HG03108 (cell line): ENCODE data around the gene WDR93.
A peak's percentile ranks its signal among the peaks of the same experiment; 100 is the strongest.

Source experiments
- ATAC-seq: cut with Tn5 transposase; IDR thresholded peaks from one replicate; pipeline ENCODE4 v1.9.1; 2021; ENCODE audit warnings: moderate library complexity; ENCODE audit not compliant: unreplicated experiment

The WDR93 gene

DNA sequence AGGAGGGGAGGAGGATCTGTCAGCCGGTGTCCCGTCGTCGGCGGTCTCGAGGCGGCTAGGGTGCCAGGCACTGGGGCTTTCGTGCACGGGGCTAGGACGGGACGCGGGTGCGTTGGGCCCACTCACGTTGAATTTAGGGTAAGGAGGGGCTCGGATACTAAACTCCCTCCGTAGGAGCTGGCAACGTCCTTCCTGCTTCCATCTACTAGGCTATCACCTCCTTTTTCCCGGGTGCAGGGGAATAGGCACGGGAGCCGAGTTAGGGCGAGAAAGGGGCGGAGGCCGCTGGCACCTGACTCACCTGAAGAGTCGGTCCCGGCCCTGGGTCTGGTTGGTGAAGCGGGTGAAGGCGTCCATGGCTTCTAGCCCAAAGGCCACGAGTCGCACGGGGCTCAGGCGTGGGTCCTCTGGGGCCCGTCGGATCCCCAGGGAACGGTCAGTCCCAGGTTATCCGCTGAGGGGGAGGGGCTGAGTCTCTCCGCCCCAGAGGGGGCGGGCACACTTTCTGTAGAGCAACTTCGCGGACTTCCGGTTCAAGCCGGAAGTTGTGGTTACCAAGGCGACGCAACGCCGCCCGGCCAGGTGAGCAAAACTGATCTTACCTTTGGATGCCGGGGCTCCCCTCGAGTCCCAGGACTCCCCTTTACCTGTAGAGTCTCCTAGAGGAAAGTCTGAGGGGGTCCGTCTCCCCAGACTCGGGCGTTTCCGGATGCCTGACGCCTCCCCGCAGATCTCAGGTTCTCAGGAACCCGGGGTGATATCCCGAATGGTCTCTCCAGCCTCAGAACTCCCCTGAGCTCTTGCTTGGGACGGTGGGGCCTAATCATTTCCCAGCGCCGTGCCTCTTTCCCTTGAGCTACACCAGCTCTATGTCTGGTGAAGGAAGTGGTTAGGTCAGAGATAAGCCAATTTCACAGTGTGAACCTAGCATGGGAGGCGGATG lies at the start of gene WDR93, which contains the start of gene PEX11A:
TSS of gene WDR93 (plus strand) at position 536 of the 943 bp plus-strand sequence. CDS start 10,936 bp downstream, outside the sequence.
TSS of gene PEX11A (minus strand) at position 479 of the 943 bp plus-strand sequence. CDS start at position 357, 122 bp downstream.
- ATAC-seq, result peak; percentile 90

- ATAC-seq, result no peak
Observed at GRCh38 chr15:89641053-89641452, 49.6 kb upstream of the WDR93 start.

DNA sequence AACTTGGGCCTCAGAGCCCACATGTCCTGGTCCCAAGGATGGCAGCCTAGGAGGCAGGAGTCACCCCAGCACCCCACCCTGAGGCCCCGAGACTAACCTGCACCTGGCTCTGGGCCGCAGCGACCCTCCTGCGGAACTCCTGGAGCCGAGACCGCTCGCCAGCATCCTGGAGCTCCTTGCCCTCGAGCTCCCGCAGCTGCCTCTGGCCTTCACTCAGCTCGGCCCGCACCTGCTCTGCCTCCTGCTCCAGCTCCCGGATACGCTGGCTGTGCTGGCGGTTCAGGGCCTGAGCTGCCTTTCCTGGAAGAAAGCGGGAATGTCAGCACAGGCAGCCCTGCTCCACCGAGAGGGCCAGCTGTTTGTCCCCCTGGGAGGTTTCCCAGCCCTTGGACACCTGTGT lies 48.5 kb upstream of the WDR93 start:
- no peak for ATAC-seq

- no peak for ATAC-seq
Observed at GRCh38 chr15:89645680-89646079, 44.9 kb upstream of the WDR93 start.

DNA sequence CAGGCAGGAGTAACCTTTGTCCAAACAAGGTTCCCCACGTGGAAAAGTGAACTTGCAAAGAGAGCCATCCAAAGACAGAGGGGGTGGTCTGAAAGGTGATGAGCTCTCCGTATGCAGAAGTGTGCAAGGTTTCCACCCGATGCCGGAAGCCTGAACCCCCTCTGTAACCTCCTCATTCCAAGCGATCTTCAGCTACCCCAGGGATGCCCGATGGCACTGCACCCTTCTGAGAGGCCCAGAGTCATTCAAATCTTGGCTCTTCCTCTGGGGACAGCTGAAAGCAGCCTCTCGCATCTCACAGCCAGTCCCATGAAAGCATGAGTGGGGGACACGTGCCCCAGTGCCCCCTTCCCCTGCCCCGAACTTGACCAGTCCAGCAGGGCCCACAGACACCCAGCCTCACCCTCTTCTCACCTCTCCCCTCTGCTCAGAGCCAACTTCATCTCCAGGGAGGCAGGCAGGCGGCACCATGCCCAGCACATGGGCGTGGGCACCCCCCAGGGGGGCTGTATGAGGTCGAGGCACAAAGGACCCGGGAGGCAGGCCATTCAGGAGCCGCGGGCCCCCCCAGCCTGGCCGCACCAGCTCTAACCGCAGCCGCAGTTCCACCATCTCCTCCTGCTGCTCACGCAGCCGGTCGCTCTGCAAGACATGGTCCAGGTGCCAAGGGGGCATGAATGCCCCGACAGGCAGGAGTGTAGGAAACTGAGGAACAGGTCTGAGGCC lies 44.0 kb upstream of the WDR93 start:
- ATAC-seq, result no peak

DNA sequence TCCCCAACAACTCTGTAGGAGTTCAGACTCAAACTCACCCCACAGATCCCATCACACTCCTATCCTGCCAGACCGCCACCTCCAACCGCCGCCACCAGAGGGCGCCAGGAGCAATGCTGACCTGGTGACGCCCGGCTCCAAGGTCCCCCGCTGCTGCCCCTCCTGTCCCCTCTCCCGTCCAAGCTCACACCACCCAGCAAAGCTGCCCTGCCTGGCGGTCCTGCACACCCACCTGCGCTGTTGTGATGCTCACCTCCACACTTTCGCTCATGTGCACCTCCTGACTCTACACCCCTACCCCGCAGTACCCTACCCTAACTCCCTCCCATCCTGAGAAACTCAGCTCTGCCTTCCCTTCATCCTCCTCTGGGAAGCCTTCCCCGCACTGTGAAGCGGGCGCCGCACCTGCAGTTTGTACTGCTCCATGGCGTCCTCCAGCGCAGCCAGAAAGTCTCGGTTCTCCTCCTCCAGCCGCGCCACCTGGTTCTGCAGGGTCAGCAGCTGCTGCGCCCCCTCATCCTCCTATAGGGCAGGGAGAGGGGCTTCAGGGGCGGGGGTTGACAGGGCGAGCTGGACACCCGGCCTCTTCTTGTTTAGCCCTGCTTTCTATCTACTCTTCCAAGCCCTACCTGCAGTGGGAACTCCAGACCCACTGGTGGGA lies 43.3 kb upstream of the WDR93 start:
- ATAC-seq, result no peak

DNA sequence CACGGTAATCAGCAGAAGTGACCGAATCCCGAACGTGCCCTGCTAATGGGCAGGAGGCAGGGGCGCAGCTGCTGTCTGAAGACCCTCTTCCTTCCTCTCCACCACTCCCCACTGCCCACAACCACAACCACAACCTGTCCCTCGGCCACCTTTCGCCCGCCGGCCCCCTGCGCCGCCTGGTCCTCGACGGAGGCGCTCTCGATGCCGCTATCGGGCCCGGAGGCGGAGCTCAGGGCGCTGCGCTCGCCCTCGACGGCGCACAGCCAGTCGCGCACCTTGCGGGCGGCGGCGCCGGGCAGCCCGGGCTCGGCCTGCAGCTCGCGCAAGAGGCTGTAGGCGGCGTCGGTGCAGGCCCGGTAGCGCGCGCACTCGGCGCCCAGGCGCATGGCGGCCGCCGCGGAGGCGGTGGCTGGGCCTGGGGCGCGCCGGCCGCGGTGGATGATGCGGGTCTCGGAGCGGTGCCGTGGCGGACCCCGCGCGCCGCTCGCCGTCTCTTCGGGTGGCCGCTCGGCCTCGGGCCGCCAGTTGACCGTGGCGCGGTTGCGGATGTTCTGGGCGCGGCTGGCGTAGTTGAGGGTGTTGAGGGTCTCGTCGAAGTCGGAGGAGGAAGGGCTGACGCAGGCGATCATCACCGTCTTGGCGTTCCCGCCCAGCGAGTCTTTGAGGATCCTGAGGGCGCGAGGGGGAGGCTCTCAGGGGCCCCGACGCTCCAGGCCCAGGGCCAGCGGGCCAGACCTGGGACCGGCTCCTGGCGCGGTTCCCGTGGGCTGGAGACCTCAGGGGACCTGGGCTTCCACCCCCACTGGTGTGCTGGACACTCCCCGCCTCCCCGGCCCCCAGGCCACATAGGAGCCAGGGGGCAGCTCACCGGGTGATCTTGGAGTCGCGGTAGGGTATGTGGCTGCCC lies 42.3 kb upstream of the WDR93 start:
- ATAC-seq, result no peak

DNA sequence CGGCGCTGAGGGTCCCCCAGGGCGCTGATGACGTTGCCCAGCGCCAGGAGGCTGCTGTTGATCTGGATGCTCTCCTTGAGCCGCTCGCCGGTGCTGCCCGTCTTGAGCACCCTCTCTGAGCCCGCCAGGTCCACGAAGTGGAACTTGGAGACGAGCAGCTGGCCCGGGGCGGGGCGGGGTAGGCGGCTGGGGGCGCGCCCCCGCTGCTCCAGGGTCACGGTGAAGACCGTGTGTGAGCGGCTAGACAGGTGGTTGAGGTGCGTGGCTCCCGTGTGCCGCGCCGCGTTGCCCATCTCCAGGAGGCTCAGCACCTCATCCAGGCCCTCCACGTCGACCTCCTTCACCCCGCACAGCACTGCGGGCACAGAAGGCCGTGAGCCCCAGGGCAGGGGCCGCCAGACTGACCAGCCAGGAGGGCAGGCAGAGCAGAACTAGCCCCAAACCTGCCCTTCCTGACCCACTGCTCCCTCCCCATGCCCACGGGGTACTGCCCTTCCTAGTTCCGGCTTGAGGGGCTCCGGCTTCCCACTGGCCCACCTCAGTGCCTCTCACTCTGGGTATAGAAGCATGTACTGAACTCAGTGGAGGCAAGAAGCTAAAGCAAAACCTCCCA lies 41.5 kb upstream of the WDR93 start:
- no peak for ATAC-seq

GRCh38 chr15:89649716-89650115 lies 40.9 kb upstream of the WDR93 start:
- no peak for ATAC-seq

- no peak for ATAC-seq
Observed at GRCh38 chr15:89652131-89652530, 38.5 kb upstream of the WDR93 start.

DNA sequence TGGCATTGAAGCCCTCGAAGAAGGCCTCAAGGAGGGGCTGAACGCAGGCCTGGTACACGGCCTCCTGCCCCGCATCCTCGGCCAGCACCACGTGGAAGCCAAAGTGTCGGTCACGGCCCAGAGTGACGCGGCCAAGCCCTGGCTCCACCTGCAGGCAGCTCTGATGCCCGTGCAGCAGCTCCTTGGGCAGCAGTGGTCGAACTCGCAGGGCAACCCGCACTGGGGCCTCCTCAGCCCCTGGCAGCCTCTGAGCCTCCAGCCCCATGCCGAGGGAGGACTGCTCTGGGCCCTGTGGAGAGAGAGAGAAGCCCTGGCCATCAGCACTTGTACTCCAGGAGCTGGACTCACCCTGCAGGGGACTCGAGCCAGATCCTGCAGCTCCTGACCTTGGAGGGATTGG lies 37.9 kb upstream of the WDR93 start:
- ATAC-seq, result no peak

GRCh38 chr15:89653578-89653977 lies 37.0 kb upstream of the WDR93 start:
- ATAC-seq, result no peak

DNA sequence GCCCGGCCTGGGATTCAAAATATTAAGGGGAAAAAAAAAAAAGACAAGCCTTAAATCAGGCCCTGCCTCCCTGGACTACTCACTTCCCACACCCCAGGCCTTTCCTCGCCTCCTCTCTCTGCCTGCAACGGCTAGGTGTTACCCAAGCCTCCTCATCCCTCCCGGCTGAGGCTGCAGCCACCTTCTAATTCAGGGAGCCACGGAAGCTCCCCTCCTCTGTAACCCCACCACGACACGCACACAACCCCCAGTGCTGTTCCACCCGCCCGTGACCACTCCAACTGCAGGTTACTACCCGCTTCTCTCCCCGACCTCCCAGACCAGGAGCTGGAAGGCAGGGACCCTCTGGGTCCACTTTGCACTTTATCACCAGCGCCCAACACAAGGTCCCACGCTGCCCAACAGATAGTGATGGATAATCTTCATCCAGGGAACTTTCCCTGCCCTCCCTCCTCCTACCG lies 36.3 kb upstream of the WDR93 start:
- no peak for ATAC-seq

- ATAC-seq, result no peak
Observed at GRCh38 chr15:89654847-89655805, 35.5 kb upstream of the WDR93 start, which contains the start of gene KIF7. TSS of gene KIF7 (minus strand) at chr15:89655467. CDS start at chr15:89652930, 2,537 bp downstream.

- no peak for ATAC-seq
Observed at GRCh38 chr15:89656116-89656815, 34.3 kb upstream of the WDR93 start.

DNA sequence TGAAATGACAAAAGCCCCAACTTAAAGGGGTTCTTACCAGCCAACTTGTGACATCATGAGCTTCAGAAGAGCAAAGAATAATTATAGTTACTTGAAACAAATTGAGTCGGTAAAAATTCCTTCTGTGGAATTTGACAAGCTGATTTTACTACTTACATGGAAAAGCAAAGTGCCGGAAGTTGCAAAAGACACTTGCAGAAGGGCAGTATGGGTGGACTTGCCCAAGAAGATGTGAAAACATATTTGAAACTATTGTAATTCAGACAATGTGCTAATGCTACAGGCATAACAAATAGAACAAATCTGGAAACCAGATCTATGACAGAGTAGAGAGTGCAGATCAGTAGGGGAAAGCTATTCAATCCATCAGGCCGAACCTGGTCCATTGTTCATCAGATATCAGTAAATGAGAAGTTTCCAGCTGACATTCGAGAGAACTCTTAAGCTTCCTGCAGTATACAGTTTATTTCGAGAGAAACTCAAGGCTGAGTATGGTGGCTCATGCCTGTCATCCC lies 32.9 kb upstream of the WDR93 start:
- ATAC-seq, result no peak

DNA sequence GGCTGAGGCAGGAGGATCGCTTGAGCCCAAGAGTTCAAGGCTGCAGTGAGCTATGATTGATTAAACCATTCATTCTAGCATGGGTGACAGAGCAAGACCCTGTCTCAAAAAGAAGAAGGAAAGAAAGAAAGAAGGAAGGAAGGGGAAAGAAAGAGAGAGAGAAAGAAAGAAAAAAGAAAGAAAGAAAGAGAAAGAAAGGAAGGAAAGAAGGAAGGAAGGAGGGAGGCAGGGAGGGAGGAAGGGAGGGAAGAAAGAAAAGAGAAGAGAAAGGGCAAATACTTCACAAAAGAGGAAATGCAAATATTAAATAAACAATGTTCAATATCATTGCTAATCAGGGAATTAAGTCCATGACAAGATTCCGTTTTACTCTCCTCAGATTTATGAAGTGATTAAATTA lies 31.3 kb upstream of the WDR93 start:
- ATAC-seq, result no peak

DNA sequence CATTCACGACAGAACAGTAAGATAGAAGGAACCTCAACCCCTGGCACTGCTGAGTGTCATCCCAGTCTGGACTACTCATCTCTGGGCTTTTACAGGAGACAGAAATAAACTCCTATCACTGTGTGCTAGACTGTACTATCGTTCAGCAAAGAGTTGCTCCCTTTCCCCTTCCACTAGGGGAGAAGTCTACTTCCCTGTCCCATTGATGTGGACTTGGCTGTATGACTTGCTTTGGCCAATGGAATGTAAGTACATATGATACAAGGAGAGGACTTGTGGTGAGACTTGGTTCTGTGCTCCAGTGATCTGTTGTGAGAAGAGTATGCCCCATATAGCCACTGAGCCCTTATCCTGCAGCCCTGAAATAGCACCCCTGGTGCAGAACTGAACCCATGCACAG lies 30.1 kb upstream of the WDR93 start:
- ATAC-seq, result no peak
